SH-SY5Y (cell line): ENCODE results near the gene ROBO3.

Source experiments
- GATA2 ChIP-seq: IDR thresholded peaks from 2 replicates; pipeline ENCODE4 v1.6.1; 2011; ENCODE audit warnings: mild to moderate bottlenecking, low read depth, low read length
- GATA3 ChIP-seq: IDR thresholded peaks from 2 replicates; pipeline ENCODE4 v1.6.1; 2011; ENCODE audit warnings: low read depth, mild to moderate bottlenecking, low read length, moderate library complexity

GRCh38 chr11:124887667-124888013, 22.4 kb downstream of the ROBO3 start:
- TF ChIP-seq GATA2 (no peak), GATA3 (no peak)
